NCI-H69 (cell line): ENCODE results near the gene ZFYVE27.
A peak's percentile ranks its signal among the peaks of the same experiment; 100 is the strongest.

Experiments
- DNase-seq: peaks from one replicate; lab custom pipeline; 2025; lab: John Stamatoyannopoulos, UW

ZFYVE27 gene

DNA sequence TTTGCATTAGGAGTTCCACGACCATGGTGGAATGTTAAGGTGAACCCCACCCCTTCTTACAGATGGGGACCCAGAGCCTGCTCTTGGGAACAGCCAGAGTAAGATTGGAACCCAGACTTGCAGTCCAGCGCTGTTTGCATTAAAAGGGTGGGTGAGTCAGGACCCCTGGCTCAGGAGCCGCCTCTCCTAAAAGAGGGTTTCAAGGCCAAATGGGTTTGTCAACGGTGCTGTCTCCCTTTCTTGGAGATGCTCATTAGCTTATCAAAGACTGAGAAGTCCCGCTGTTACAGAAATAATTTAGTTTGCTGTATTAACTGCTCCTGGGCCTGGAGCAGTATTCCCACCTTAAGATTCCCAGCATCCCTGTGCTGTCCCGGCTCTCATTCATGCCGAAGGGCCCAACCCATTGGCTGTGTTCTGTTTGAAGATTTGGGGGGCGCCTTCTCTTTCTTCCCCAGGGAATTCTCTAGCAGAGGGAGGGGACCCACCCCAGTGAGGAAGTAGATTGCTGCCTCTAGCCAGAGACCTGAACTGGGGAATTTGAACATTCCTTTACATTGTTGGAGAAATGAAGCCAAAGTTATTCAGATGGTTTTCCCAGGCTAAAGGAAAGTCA is 21.6 kb upstream of the ZFYVE27 start:
- no peak for DNase-seq

DNA sequence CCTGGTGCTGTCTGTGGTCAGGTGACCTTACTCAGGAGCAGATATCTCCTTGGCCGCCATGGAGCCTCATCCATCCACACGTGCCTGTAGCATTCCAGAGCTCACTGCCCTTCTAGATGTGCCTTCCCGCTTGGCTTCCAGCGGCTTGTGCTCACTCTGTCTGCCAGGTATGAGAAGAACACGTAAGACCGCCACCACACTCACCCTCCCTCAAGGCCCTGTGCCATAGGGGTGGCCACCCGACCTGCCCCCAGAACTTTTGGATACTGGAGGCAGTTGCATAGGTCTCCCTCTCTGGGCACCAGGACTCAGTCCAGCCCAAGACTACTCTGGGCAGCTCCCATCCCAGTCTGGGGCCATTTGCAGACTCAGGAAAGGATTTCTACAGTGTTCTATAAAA is 19.3 kb upstream of the ZFYVE27 start:
- DNase-seq = no peak

DNA sequence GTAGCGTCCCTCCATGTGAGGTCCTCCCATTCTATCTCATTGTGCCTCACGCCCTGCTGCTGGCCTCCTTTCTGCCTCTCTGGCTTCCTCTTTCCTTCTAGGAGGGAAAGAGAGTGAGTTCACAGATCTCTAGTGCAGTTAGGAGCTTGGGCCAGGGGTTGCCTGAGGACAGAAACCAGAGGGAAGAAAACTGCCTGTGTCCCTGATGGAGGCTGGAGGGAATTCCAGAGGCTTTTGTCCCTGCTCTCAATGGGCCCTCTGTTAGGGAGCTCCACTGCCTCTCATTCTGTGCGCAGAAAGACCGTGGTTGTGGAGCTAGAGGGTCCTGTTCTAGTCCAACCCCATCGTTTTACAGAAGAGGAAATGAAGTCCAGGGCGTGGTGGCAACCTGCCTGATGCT is 18.8 kb upstream of the ZFYVE27 start:
- peak; percentile 33 for DNase-seq

DNA sequence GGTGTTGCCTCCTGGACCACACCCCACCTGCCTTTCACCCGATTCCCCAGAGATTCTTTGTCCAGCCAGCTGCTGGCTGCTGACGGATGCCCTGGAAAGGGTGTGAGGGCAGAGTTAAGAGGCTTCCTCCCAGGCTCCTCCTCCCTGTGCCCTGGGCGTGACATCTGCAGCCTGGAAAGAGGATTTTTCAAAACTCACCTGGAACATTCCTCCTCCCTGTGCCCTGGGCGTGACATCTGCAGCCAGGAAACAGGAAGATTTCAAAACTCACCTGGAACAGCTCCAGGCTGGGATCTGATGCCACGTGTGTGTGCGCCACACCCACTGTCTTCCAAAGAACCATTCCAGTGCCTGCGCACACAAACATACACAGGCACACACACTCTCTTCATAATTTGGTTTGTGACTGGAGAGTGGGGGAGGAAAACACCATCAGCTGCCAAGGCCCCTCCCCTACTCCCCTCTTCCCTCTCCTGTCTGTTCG is 18.2 kb upstream of the ZFYVE27 start:
- peak; percentile 87 for DNase-seq

DNA sequence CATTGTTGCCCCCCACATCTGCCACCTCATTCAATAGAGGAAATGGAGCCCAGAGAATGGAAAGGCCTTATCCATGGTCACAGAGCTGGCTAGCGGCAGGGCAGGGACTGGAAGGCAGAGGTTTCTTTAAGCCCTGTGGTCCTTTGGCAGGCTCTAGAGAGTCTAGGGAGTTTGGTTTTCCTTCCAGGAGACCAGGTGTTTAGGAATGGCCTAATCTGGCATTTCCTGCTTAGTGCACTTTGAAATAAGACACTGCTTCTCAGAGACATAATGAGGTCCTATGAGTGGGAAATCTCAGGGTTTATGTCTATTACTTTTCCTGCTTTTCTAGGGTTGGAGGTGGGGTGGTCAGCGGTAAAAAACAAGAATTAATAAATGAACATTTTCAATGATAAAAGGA is 17.3 kb upstream of the ZFYVE27 start:
- DNase-seq = peak; percentile 20

DNA sequence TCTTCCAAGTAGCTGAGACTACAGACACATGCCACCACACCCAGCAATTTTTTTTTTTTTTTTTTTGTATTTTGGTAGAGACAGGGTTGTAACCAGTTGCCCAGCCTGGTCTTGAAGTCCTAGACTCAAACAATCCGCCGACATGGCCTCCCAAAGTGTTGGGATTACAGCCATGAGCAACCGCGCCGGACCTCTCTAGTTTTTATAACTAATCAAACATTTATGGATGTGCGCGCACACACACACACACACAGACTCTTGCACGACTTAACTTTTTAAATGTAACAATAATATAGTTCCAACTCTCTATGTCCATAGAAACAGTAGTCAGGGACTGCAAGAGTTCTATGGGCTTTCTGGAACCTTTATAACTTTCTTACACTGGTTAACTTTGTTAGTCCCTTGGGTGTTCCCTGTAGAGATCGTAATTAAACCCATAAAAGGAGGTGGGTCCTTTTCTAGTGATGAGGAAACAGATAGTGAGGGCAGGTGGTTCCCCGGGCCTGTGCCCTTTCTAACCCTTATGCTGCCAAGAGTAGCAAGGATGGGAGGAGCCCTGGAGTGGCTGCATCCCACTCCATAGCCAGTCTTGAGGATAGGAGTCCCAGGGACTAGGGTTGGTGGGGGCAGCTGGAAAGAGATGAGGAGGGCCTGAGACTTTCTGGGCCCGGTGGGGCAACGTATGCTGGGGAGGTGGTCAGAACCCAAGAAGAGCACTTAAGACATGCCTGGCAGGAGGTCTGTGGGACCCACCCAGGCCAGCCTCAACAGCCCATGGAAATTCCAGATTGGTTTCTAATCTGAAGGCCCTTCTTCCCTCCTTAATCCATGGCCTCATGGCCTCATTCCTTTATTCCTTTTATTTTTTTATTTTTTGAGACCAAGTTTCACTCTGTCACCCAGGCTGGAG is 14.8 kb upstream of the ZFYVE27 start:
- no peak for DNase-seq

DNA sequence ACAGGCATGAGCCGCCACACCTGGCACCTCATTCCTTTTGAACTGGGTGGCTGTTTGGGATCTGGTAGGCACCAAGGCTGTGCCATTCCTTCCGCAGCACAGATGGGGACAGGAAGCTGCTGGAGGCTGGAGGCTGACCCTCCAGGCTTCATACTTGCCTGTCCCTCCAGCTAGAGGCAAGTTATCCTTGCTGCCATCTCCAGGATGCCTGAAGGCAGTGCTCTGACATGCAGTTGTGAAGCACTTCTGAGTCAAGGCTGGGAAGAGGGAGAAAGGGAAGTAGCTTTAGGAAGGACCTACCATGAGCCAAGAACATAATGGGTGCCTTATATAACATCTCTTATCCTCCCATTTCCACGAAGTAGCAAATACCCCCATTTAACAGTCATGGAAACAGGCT is 13.9 kb upstream of the ZFYVE27 start:
- DNase-seq = no peak

DNA sequence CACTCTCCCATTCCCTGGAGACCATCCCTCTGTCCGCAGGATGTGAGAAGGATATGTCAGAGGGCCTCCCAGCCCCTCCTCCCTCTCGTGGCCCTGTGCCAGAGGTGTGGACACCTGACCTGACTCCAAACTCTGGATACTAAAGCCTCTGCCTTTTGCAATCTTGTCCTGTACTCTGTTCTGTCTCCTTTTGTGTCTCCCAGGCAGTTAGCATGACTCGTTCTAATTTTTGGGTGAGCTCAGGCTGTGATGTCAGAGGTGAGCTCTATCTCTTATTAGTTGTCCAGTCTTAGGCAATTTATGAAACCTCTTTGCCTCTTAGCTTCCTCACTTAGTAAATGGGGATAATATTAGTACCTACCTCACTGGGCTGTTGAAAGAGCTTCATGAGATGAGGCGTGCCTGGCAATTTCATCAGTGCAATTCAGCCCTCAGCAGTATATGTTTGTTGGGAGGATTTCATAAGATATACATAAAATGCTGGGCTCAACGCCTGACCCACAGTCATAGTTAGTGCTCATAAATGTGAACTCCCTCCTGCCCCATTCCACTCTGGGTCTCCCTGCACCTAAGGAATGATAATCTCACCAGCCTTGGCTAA is 12.5 kb upstream of the ZFYVE27 start:
- DNase-seq = peak; percentile 5

- peak; percentile 70 for DNase-seq
Measured at GRCh38 chr10:97726636-97727178, 10.2 kb upstream of the ZFYVE27 start.

GRCh38 chr10:97729014-97729413 is 7.9 kb upstream of the ZFYVE27 start:
- DNase-seq = no peak

- DNase-seq = peak; percentile 74
Measured at GRCh38 chr10:97731346-97732051, 5.4 kb upstream of the ZFYVE27 start.

DNA sequence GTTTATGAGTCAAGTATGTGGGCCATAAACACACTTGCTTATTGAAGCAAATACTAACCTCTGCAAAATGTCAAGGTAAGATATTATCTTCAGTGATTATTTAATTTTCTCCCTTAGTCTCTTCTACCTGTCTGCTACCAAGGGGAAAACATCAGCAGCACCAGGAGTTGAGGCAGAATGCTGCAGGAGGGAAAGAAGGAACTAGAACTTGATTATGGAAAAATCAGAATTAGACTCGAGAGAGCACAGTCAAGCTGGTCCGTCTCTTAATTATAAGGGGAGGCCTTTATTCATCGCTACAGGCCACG is 4.9 kb upstream of the ZFYVE27 start:
- DNase-seq = no peak

- DNase-seq = no peak
Measured at GRCh38 chr10:97733256-97733655, 3.7 kb upstream of the ZFYVE27 start.

DNA sequence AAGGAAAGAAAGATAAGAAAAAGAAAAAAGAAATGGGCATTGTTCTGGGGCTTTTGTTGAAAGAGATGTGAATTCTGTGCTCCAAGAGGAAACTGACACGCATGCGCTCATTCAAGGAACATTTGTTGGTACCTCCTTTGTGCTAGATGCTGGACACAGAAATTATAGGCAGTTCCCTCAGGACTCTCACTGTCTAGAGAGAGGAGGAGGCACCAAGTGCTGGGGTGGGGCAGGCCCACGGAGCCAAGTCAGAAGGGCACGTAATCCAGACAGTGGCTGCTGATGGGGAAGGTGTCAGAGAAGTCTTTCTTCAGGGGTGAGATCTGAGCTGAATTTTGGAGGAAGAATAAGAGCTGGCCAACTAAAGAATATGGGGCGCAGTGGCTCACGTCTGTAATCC is 2.9 kb upstream of the ZFYVE27 start:
- no peak for DNase-seq

DNA sequence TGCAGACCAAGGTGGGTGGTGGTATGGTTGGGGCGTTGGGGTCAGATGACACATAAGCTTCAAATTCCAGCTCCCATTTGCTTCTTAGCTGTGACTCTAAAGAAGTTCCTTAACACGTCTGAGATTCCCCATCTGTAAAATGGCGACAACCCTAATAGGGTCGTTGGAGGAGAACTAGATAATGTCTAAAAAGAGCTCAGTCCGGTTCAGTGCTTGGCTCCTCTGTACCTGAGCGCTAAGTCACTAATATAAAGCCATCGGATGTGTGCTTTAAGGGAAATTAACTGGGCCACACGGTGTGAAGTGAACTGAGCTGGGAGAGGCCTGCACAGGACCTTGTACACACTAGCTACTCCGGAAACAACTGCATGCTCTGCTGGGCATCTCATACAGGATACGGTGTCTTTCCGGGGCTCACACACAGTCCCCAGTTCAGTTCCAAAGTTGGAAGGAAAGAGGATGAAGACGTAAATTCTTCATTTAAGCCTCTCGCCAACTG is 476 bp upstream of the ZFYVE27 start:
- DNase-seq = no peak

- DNase-seq = no peak
Measured at GRCh38 chr10:97737770-97738265, 890 bp downstream of the ZFYVE27 start.

- DNase-seq = no peak
Measured at GRCh38 chr10:97738616-97739015, 1.7 kb downstream of the ZFYVE27 start.

GRCh38 chr10:97740613-97741012 is 3.7 kb downstream of the ZFYVE27 start:
- DNase-seq = no peak

DNA sequence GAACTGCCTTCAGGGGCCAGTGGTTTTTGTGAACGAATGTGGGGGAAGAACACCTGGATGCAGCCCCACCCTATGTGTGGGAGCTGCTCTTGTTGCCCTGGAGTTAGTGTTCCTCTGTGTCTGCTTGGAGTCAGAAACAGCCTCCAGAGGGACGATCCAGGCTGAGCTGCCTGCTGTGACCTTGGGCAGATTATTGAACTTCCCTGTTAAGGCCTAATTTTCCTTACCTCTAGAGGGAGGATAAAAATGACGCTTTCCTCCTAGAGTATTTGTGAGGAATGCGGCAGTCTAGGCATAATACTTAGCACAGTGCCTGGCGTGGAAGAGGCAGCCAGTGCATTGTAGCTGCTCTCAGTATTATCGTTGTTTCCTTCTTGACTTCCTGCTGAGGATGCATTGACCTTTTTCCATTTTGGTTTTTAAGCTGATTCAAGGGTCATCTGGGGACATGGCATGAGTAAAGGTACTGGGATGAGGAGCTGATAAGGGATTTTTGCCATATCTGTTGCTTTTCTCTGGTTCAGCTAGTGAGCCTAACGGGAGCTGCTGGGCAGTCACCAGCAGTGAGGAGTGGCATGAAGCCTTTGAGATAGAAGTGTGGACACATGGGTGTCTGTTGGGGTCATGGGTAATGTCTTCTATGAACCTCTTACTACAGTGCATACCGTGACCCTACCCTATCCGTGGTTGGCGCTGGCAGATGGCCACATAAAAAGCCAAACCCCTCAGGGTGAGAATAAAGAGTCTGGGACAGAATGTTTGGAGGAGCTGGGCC is 6.4 kb downstream of the ZFYVE27 start:
- DNase-seq = peak; percentile 8

- DNase-seq = no peak
Measured at GRCh38 chr10:97744405-97745035, 7.6 kb downstream of the ZFYVE27 start.

GRCh38 chr10:97747573-97747972 is 10.6 kb downstream of the ZFYVE27 start:
- DNase-seq = no peak
